Inferior parietal cortex (tissue), 1 donor: Measurements from ENCODE around the gene MAP3K2.

Experiments used
- DNase-seq: peaks from one replicate; pipeline ENCODE4 v3.0.0-alpha.2; 2016; ENCODE audit errors: extremely low spot score

MAP3K2 gene, protein sequence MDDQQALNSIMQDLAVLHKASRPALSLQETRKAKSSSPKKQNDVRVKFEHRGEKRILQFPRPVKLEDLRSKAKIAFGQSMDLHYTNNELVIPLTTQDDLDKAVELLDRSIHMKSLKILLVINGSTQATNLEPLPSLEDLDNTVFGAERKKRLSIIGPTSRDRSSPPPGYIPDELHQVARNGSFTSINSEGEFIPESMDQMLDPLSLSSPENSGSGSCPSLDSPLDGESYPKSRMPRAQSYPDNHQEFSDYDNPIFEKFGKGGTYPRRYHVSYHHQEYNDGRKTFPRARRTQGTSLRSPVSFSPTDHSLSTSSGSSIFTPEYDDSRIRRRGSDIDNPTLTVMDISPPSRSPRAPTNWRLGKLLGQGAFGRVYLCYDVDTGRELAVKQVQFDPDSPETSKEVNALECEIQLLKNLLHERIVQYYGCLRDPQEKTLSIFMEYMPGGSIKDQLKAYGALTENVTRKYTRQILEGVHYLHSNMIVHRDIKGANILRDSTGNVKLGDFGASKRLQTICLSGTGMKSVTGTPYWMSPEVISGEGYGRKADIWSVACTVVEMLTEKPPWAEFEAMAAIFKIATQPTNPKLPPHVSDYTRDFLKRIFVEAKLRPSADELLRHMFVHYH

GRCh38 chr2:127387655-127388422, at the start of gene MAP3K2:
MAP3K2 (minus strand) TSS chr2:127387975; CDS start chr2:127343129, 44,846 bp downstream.
- peak; percentile 82 for DNase-seq

GRCh38 chr2:127437056-127437455, 49.3 kb upstream of the MAP3K2 start:
- no peak for DNase-seq

DNA sequence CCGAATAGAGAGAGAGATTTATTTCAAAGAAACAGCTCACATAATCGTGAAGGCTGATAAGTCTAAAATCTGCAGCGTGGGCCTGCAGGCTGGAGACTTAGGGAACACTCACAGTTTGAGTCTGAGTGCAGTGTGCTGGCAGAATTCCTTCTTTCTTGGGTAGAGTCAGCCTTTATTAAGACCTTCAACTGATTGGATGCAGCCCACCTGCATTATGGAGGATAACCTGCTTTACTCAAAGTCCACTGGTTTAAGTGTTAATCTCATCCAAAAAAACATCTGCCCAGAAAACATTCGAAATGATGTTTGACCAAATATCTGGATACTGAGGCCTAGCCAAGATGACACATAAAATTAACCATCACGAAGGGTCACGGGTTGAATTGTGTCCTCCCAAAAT, 46.7 kb upstream of the MAP3K2 start:
- DNase-seq = no peak

GRCh38 chr2:127431408-127432023, 43.7 kb upstream of the MAP3K2 start:
- no peak for DNase-seq

DNA sequence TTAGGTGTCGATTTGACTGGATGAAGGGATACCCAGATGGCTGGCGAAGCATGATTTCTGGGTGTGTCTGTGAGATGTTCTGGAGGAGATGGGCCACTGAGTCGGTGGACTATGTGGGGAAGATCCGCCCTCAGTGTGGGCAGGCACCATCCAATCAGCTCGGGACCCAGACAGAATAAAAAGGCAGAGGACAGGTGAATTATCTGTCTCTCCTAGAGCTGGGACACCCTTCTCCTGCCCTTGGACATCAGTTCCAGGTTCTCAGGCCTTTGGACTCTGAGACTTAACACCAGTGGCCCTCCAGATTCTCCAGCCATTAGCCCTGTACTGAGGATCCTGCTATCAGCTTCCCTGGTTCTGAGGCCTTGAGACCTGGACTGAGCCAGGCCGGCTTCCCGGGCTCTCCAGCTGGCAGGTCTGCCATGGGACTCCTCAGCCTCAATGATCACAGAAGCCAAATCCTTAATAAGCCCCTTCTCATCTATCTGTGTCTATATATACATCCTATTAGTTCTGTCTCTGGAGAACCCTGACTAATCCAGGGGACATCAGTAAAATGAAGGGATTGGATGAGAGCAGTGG, 42.2 kb upstream of the MAP3K2 start:
- no peak for DNase-seq

DNA sequence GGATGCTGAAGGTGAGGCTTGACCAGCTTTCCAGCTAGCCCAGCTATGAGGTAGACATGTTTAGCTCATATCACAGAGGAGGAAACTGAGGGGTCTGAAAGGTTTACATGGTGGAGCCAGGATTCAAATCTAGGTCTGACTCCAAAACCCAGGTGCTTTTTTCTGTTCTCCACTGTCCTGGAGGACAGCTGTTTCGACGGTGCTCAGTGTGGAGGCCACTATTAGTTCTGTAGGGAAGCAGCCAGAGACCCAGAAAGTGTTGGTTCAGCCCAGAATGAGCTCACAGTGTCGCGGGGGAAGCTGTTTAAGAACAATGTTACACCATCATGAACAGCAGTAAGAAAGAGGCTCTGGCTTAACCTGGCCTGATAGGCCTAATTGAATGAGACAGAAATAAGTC, 41.5 kb upstream of the MAP3K2 start:
- DNase-seq = no peak

GRCh38 chr2:127428815-127429109, 41.0 kb upstream of the MAP3K2 start:
- no peak for DNase-seq

GRCh38 chr2:127428057-127428814, 40.5 kb upstream of the MAP3K2 start:
- DNase-seq = no peak

GRCh38 chr2:127427376-127428056, 39.7 kb upstream of the MAP3K2 start:
- no peak for DNase-seq

- no peak for DNase-seq
These were observed 39.0 kb upstream of the MAP3K2 start for GRCh38 chr2:127426501-127427354.

DNA sequence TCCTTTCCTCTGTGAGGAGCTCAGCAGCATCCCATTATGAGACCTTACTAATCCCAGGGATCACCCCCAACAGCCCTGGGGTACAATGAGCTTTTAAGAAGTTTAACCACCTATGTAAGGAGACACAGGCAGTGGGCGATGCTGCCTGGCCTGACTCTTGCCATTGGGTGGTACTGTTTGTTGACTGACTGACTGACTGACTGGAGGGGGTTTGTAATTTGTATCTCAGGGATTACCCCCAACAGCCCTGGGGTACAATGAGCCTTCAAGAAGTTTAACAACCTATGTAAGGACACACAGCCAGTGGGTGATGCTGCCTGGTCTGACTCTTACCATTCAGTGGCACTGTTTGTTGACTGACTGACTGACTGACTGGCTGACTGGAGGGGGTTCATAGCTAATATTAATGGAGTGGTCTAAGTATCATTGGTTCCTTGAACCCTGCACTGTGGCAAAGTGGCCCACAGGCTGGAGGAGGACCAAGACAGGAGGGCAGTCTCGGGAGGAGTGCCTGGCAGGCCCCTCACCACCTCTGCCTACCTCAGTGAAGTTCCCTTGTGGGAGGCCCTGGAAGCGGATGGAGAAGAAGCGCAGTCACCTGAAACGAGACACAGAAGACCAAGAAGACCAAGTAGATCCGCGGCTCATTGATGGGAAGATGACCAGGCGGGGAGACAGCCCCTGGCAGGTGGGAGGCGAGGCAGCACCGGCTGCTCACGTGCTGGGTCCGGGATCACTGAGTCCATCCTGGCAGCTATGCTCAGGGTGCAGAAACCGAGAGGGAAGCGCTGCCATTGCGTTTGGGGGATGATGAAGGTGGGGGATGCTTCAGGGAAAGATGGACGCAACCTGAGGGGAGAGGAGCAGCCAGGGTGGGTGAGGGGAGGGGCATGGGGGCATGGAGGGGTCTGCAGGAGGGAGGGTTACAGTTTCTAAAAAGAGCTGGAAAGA, 38.0 kb upstream of the MAP3K2 start:
- no peak for DNase-seq

GRCh38 chr2:127424598-127425520, 37.1 kb upstream of the MAP3K2 start:
- DNase-seq = no peak

- no peak for DNase-seq
These were observed 36.1 kb upstream of the MAP3K2 start for GRCh38 chr2:127423880-127424279.

- no peak for DNase-seq
These were observed 35.7 kb upstream of the MAP3K2 start for GRCh38 chr2:127423478-127423843.

DNA sequence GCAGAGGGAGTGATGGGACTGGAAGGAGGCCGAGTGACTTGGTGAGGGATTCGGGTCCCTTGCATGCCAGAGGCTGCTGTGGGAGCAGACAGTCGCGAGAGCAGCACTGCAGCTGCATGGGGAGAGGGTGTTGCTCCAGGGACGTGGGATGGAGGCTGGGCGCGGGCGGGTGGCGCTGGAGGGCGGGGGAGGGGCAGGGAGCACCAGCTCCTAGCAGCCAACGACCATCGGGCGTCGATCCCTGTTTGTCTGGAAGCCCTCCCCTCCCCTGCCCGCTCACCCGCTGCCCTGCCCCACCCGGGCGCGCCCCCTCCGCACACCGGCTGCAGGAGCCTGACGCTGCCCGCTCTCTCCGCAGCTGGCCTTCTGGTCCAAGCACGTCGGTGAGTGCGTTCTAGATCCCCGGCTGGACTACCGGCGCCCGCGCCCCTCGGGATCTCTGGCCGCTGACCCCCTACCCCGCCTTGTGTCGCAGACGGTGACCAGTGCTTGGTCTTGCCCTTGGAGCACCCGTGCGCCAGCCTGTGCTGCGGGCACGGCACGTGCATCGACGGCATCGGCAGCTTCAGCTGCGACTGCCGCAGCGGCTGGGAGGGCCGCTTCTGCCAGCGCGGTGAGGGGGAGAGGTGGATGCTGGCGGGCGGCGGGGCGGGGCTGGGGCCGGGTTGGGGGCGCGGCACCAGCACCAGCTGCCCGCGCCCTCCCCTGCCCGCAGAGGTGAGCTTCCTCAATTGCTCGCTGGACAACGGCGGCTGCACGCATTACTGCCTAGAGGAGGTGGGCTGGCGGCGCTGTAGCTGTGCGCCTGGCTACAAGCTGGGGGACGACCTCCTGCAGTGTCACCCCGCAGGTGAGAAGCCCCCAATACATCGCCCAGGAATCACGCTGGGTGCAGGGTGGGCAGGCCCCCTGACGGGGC, 35.0 kb upstream of the MAP3K2 start:
- DNase-seq = no peak

DNA sequence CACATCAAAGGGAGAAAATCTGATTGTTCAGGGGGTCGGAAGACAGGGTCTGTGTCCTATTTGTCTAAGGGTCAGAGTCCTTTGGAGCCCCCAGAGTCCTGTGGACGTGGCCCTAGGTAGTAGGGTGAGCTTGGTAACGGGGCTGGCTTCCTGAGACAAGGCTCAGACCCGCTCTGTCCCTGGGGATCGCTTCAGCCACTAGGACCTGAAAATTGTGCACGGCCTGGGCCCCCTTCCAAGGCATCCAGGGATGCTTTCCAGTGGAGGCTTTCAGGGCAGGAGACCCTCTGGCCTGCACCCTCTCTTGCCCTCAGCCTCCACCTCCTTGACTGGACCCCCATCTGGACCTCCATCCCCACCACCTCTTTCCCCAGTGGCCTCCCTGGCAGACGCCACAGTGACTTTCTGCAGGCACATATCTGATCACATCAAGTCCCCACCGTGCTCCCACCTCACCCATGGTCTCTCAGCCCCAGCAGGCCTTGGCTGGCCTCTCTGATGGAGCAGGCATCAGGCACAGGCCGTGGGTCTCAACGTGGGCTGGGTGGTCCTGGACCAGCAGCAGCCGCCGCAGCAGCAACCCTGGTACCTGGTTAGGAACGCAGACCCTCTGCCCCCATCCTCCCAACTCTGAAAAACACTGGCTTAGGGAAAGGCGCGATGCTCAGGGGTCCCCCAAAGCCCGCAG, 34.2 kb upstream of the MAP3K2 start:
- DNase-seq = no peak
